KMS-11 (cell line): ENCODE data around the gene SCO1.
A peak's percentile ranks its signal among the peaks of the same experiment; 100 is the strongest.

Source experiments
- H2AFZ ChIP-seq: fragments of 200-600 bp; sonication (generic); 2 replicates; pipeline ENCODE4 v1.6.1; 2016; ENCODE audit warnings: antibody characterized with exemption, mixed run types, low read depth
- H3K27ac ChIP-seq: fragments of 200-600 bp; sonication (generic); 2 replicates; pipeline ENCODE4 v1.6.1; 2016; ENCODE audit warnings: mild to moderate bottlenecking, mixed run types
- H3K27me3 ChIP-seq: fragments of 200-600 bp; sonication (generic); 2 replicates; pipeline ENCODE4 v1.6.1; 2017; ENCODE audit warnings: mild to moderate bottlenecking, low read depth, mixed run types, moderate library complexity; ENCODE audit not compliant: insufficient read depth
- H3K36me3 ChIP-seq: fragments of 200-600 bp; sonication (generic); 2 replicates; pipeline ENCODE4 v1.6.1; 2017; ENCODE audit warnings: mild to moderate bottlenecking, mixed run types; ENCODE audit not compliant: insufficient read depth
- H3K4me1 ChIP-seq: fragments of 200-600 bp; sonication (generic); 2 replicates; pipeline ENCODE4 v1.6.1; 2016; ENCODE audit warnings: mild to moderate bottlenecking, low read depth, mixed run types; ENCODE audit not compliant: poor library complexity, severe bottlenecking
- H3K4me2 ChIP-seq: fragments of 200-600 bp; sonication (generic); 2 replicates; pipeline ENCODE4 v1.7.0; 2016; ENCODE audit warnings: mild to moderate bottlenecking, mixed run types
- H3K4me3 ChIP-seq: fragments of 200-600 bp; sonication (generic); IDR thresholded peaks from 2 replicates; pipeline ENCODE4 v1.6.1; 2017; ENCODE audit warnings: low read depth, low read length, mixed read lengths; ENCODE audit not compliant: insufficient read depth
- H3K79me2 ChIP-seq: fragments of 200-600 bp; sonication (generic); 2 replicates; pipeline ENCODE4 v1.6.1; 2016; ENCODE audit warnings: low read depth, mixed run types; ENCODE audit not compliant: insufficient read depth
- H3K9ac ChIP-seq: fragments of 200-600 bp; sonication (generic); 2 replicates; pipeline ENCODE4 v1.6.1; 2016; ENCODE audit warnings: mild to moderate bottlenecking, mixed run types
- H4K20me1 ChIP-seq: fragments of 200-600 bp; sonication (generic); 2 replicates; pipeline ENCODE4 v1.6.1; 2016; ENCODE audit warnings: mild to moderate bottlenecking, mixed run types; ENCODE audit not compliant: insufficient read depth
- CTCF ChIP-seq: fragments of 200-600 bp; sonication (generic); conservative IDR thresholded peaks from 2 replicates; pipeline ENCODE4 v1.6.1; 2017; ENCODE audit warnings: low read depth, mild to moderate bottlenecking, antibody characterized with exemption, low read length, moderate library complexity, mixed read lengths

Gene SCO1

GRCh38 chr17:10697092-10698081, at the start of gene SCO1, which contains the start of gene ADPRM:
SCO1 (minus strand) TSS chr17:10697533; CDS start chr17:10697507, 26 bp downstream.
ADPRM (plus strand) TSS chr17:10697594; CDS start chr17:10704927, 7,333 bp downstream.
- no peak for TF ChIP-seq CTCF
- Histone ChIP-seq H4K20me1 (no peaks in the 10 kb centered on the region), H3K79me2 (no peaks in the 10 kb centered on the region), H3K9ac (peak within 1 kb of the TSS; percentile 22; the same call in 1 of the 2 replicates), H3K4me1 (no peaks in the 10 kb centered on the region), H3K27ac (no peak within 1 kb of the TSS), H3K36me3 (no peaks in the 10 kb centered on the region), H3K27me3 (no peaks in the 10 kb centered on the region), H3K4me2 (peak within 1 kb of the TSS; percentile 17; the same call in 1 of the 2 replicates), H3K4me3 (no peak within 1 kb of the TSS), H2AFZ (peak within 1 kb of the TSS; percentile 54)

DNA sequence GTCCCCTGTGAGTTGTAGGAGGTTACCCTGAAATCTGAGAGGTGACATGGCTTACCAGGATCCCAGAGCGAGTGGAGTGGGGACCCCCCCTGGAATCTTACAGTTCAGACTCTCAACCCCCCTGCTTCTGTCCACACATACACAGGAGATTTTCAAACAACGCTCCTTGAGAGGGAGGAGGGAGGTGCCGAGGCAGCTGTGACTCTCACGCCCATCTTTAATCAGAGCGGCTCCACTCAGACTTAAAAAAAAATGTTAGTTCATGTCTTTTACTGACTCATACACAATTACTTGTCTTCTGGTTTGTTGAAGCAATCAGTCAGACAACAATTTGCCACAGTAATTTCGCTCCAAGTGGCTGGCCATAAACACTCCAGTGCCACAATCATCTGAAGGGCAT, 47.9 kb upstream of the SCO1 start:
- no peaks in the 10 kb centered on the region for H3K36me3 ChIP-seq
- H3K4me1 ChIP-seq = no peaks in the 10 kb centered on the region
- H3K27me3 ChIP-seq = no peaks in the 10 kb centered on the region
- no peak overlapping the region for H3K9ac ChIP-seq
- H3K4me2 ChIP-seq = no peak overlapping the region
- no peak overlapping the region for H3K4me3 ChIP-seq
- no peak overlapping the region for H2AFZ ChIP-seq
- no peaks in the 10 kb centered on the region for H3K79me2 ChIP-seq
- no peaks in the 10 kb centered on the region for H4K20me1 ChIP-seq
- TF ChIP-seq CTCF = no peak
- no peak overlapping the region for H3K27ac ChIP-seq

GRCh38 chr17:10744501-10745000, 47.2 kb upstream of the SCO1 start:
- Histone ChIP-seq H3K27ac (no peak overlapping the region), H3K9ac (no peak overlapping the region), H3K27me3 (no peaks in the 10 kb centered on the region), H2AFZ (no peak overlapping the region), H3K4me1 (no peaks in the 10 kb centered on the region), H3K36me3 (no peaks in the 10 kb centered on the region), H4K20me1 (no peaks in the 10 kb centered on the region), H3K4me2 (no peak overlapping the region), H3K4me3 (no peak overlapping the region), H3K79me2 (no peaks in the 10 kb centered on the region)
- no peak for TF ChIP-seq CTCF

DNA sequence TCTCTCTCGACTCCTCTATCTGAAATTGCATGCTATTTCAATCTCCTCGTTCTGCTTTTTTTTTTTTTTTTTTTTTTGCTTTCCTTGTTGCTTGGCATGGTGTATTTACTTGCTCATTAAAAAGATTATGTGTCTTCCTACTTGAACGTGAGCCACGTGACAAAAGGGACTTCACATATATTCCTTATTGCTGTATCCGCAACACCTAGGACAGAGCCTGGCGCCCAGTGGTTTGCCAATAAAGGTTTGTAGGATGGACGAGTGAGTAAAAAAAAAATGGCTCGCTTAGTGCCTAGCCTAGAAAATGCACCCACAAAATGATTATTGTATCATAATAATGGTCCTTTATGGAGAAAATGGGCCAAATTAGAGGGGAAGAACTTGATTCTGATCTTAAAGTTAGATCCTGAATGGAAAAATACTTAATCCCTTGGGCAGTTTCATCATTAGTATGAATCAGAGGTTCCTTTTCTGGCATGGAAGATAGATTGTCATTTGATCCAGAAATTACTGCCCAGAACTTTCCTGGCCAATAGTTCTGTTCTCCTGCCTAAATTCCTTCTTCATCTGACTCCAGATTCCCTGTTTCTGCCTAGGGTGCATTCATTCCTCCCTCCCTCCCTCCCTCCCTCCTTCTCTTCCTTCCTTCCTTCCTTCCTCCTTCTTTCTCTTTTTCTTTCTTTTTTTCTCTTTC, 46.1 kb upstream of the SCO1 start:
- no peak overlapping the region for H3K27ac ChIP-seq
- no peaks in the 10 kb centered on the region for H3K4me1 ChIP-seq
- H2AFZ ChIP-seq = no peak overlapping the region
- H3K9ac ChIP-seq = no peak overlapping the region
- TF ChIP-seq CTCF = no peak
- H3K36me3 ChIP-seq = no peaks in the 10 kb centered on the region
- H4K20me1 ChIP-seq = no peaks in the 10 kb centered on the region
- no peaks in the 10 kb centered on the region for H3K79me2 ChIP-seq
- no peaks in the 10 kb centered on the region for H3K27me3 ChIP-seq
- H3K4me3 ChIP-seq = no peak overlapping the region
- H3K4me2 ChIP-seq = no peak overlapping the region
